ENCODE data around the gene HOXD12.
A peak's percentile ranks its signal among the peaks of the same experiment; 100 is the strongest.

Gene HOXD12

GRCh38 chr2:176091329-176092258 is 8.0 kb upstream of the HOXD12 start:
- intact Hi-C loops (cut with DNase I) = no loop called here
- DNase-seq = peak in 1 of 10 donors; percentile 68

- peak in 1 of 10 donors; percentile 72 for DNase-seq
- intact Hi-C loops (cut with DNase I) = no loop called here
Measured at GRCh38 chr2:176092270-176093144, 7.1 kb upstream of the HOXD12 start, which contains the start of gene HOXD13. HOXD13 (plus strand) TSS chr2:176092721; CDS start chr2:176092891, 170 bp downstream.

GRCh38 chr2:176093145-176093897 is 6.3 kb upstream of the HOXD12 start:
- DNase-seq = peak in 1 of 10 donors; percentile 71
- intact Hi-C loops (cut with DNase I) = no loop called here

GRCh38 chr2:176093898-176094249 is 5.7 kb upstream of the HOXD12 start:
- intact Hi-C loops (cut with DNase I) = no loop called here

GRCh38 chr2:176094349-176094748 is 5.2 kb upstream of the HOXD12 start:
- intact Hi-C loops (cut with DNase I) = no loop called here
- DNase-seq = no peak

More at GRCh38 chr2:176093898-176094249, 5.7 kb upstream of the HOXD12 start:
- DNase-seq = no peak

GRCh38 chr2:176095421-176095820 is 4.2 kb upstream of the HOXD12 start:
- intact Hi-C loops (cut with DNase I) = no loop called here
- DNase-seq = no peak

GRCh38 chr2:176096243-176096985 is 3.2 kb upstream of the HOXD12 start:
- DNase-seq = no peak
- intact Hi-C loops (cut with DNase I) = no loop called here

GRCh38 chr2:176096986-176097819 is 2.4 kb upstream of the HOXD12 start:
- peak in 8 of 10 donors; percentile 34 to 93 (median 51) for DNase-seq
- intact Hi-C loops (cut with DNase I) = no loop called here

- intact Hi-C loops (cut with DNase I) = no loop called here
- peak in 1 of 10 donors; percentile 22 for DNase-seq
Measured at GRCh38 chr2:176097820-176098365, 1.7 kb upstream of the HOXD12 start.

GRCh38 chr2:176098366-176099158 is 1.0 kb upstream of the HOXD12 start:
- intact Hi-C loops (cut with DNase I) = no loop called here
- peak in 2 of 10 donors; percentile 81 to 83 for DNase-seq

GRCh38 chr2:176099159-176099727 is 352 bp upstream of the HOXD12 start:
- intact Hi-C loops (cut with DNase I) = no loop called here
- DNase-seq = peak in 1 of 10 donors; percentile 24

GRCh38 chr2:176100547-176101140 is 1.0 kb downstream of the HOXD12 start:
- DNase-seq = peak in 1 of 10 donors; percentile 22
- intact Hi-C loops (cut with DNase I) = no loop called here

GRCh38 chr2:176101216-176101830 is 1.7 kb downstream of the HOXD12 start:
- intact Hi-C loops (cut with DNase I) = no loop called here
- DNase-seq = peak in 1 of 10 donors; percentile 28

- DNase-seq = peak in 1 of 10 donors; percentile 40
- intact Hi-C loops (cut with DNase I) = no loop called here
Measured at GRCh38 chr2:176101842-176102241, 2.2 kb downstream of the HOXD12 start.

- intact Hi-C loops (cut with DNase I) = no loop called here
- no peak for DNase-seq
Measured at GRCh38 chr2:176102309-176102866, 2.8 kb downstream of the HOXD12 start.

GRCh38 chr2:176103194-176103593 is 3.6 kb downstream of the HOXD12 start:
- intact Hi-C loops (cut with DNase I) = no loop called here
- DNase-seq = no peak
